Astrocyte (in vitro differentiated cells and primary cell): ENCODE measurements around the gene CHRNA3. TPM values are rescaled to one million over a fixed set of nuclear protein-coding genes. Genes with fewer than 3 reads are reported as not detected.

Source experiments
- DNase-seq: peaks from one replicate; pipeline ENCODE4 v3.0.0-alpha.2; 2010; ENCODE audit warnings: low read depth
- FAIRE-seq: peaks from 2 replicates; lab custom pipeline; 2011; peaks lifted over from hg19 to GRCh38; lab: Jason Lieb, UNC
- H2AFZ ChIP-seq: 2 replicates; pipeline ENCODE4 v1.6.0; 2012; ENCODE audit warnings: low read depth, low read length, inconsistent platforms
- H3K27ac ChIP-seq: 2 replicates; pipeline ENCODE4 v1.5.1; 2011; ENCODE audit warnings: low read depth, low read length, inconsistent platforms
- H3K27me3 ChIP-seq: 2 replicates; pipeline ENCODE4 v1.6.0; 2011; ENCODE audit warnings: low read length, inconsistent platforms; ENCODE audit not compliant: insufficient read depth
- H3K36me3 ChIP-seq: 2 replicates; pipeline ENCODE4 v1.5.1; 2011; ENCODE audit warnings: low read length, inconsistent platforms; ENCODE audit not compliant: insufficient read depth
- H3K4me1 ChIP-seq: 2 replicates; pipeline ENCODE4 v1.5.1; 2011; ENCODE audit warnings: low read length, inconsistent platforms; ENCODE audit not compliant: insufficient read depth
- H3K4me2 ChIP-seq: 2 replicates; pipeline ENCODE4 v1.6.0; 2012; ENCODE audit warnings: low read length, inconsistent platforms
- H3K4me3 ChIP-seq: 2 replicates; pipeline ENCODE4 v1.5.1; 2011; ENCODE audit warnings: low read depth, mild to moderate bottlenecking, low read length, inconsistent platforms; ENCODE audit not compliant: insufficient read depth
- H3K79me2 ChIP-seq: 2 replicates; pipeline ENCODE4 v1.6.0; 2012; ENCODE audit warnings: mild to moderate bottlenecking, low read length, inconsistent platforms; ENCODE audit not compliant: insufficient read depth
- H3K9ac ChIP-seq: 2 replicates; pipeline ENCODE4 v1.6.0; 2012; ENCODE audit warnings: mild to moderate bottlenecking, low read length, inconsistent platforms
- H3K9me3 ChIP-seq: 2 replicates; pipeline ENCODE4 v1.5.1; 2012; ENCODE audit warnings: low read depth, mild to moderate bottlenecking, low read length, inconsistent platforms; ENCODE audit not compliant: insufficient read depth
- H4K20me1 ChIP-seq: 2 replicates; pipeline ENCODE4 v1.6.0; 2012; ENCODE audit warnings: low read length, inconsistent platforms; ENCODE audit not compliant: insufficient read depth
- H3K27ac Mint-ChIP-seq: one replicate; pipeline ENCODE4 v1.8.0; 2021; ENCODE audit warnings: mild to moderate bottlenecking, mixed read lengths; ENCODE audit not compliant: unreplicated experiment
- H3K27me3 Mint-ChIP-seq: one replicate; pipeline ENCODE4 v1.8.0; 2021; ENCODE audit warnings: low read depth, mixed read lengths; ENCODE audit not compliant: unreplicated experiment
- H3K36me3 Mint-ChIP-seq: one replicate; pipeline ENCODE4 v1.8.0; 2021; ENCODE audit warnings: low read depth, mixed read lengths; ENCODE audit not compliant: unreplicated experiment
- H3K4me1 Mint-ChIP-seq: one replicate; pipeline ENCODE4 v1.8.0; 2021; ENCODE audit warnings: low read depth, mixed read lengths; ENCODE audit not compliant: unreplicated experiment
- H3K4me3 Mint-ChIP-seq: one replicate; pipeline ENCODE4 v1.8.0; 2021; ENCODE audit warnings: mild to moderate bottlenecking, moderate library complexity, mixed read lengths; ENCODE audit not compliant: unreplicated experiment
- H3K9me3 Mint-ChIP-seq: one replicate; pipeline ENCODE4 v1.8.0; 2021; ENCODE audit warnings: mild to moderate bottlenecking, mixed read lengths; ENCODE audit not compliant: unreplicated experiment
- CTCF ChIP-seq: IDR thresholded peaks from 2 replicates; pipeline ENCODE4 v1.5.1; 2011; ENCODE audit warnings: low read depth, mild to moderate bottlenecking, inconsistent platforms, low read length, moderate library complexity; ENCODE audit not compliant: insufficient read depth
- EZH2 ChIP-seq: IDR thresholded peaks from 2 replicates; pipeline ENCODE4 v1.6.1; 2012; ENCODE audit warnings: mild to moderate bottlenecking, low read length, inconsistent platforms; ENCODE audit not compliant: insufficient read depth
- total RNA-seq: library from RNA; stranded (reverse); gene quantifications from 2 replicates; pipeline ENCODE4 v1.2.1, GENCODE V29; 2021

CHRNA3 gene
- total RNA-seq, 1 donor from 2014 or later = not detected

GRCh38 chr15:78634210-78635145, 13.7 kb upstream of the CHRNA3 start:
- H3K36me3 ChIP-seq = no peaks in the 10 kb centered on the region
- no peaks in the 10 kb centered on the region for H3K4me1 Mint-ChIP-seq
- no peaks in the 10 kb centered on the region for H3K4me1 ChIP-seq
- H3K9me3 Mint-ChIP-seq = peaks cover 11% of the 10 kb centered on the region
- H3K4me3 Mint-ChIP-seq = no peak overlapping the region
- no peaks in the 10 kb centered on the region for H3K36me3 Mint-ChIP-seq
- FAIRE-seq (no peak), DNase-seq (no peak)
- H3K4me3 ChIP-seq = no peak overlapping the region
- H3K9ac ChIP-seq = no peak overlapping the region
- peaks cover 6% of the 10 kb centered on the region for H3K9me3 ChIP-seq
- H3K4me2 ChIP-seq = no peak overlapping the region
- no peak overlapping the region for H3K27ac ChIP-seq
- H3K79me2 ChIP-seq = no peaks in the 10 kb centered on the region
- H3K27me3 Mint-ChIP-seq = peaks cover 50% of the 10 kb centered on the region
- no peak overlapping the region for H3K27ac Mint-ChIP-seq
- H3K27me3 ChIP-seq = peaks cover 1% of the 10 kb centered on the region
- no peaks in the 10 kb centered on the region for H4K20me1 ChIP-seq
- H2AFZ ChIP-seq = no peak overlapping the region
- TF ChIP-seq EZH2 (no peak), CTCF (no peak)

- Histone ChIP-seq H2AFZ (no peak overlapping the region), H3K4me2 (no peak overlapping the region), H3K27me3 (peaks cover 9% of the 10 kb centered on the region), H3K9ac (no peak overlapping the region), H3K79me2 (no peaks in the 10 kb centered on the region), H3K4me3 (no peak overlapping the region), H3K36me3 (no peaks in the 10 kb centered on the region), H3K27ac (no peak overlapping the region), H3K4me1 (no peaks in the 10 kb centered on the region), H3K9me3 (peaks cover 6% of the 10 kb centered on the region), H4K20me1 (no peaks in the 10 kb centered on the region)
- peaks cover 3% of the 10 kb centered on the region for H3K36me3 Mint-ChIP-seq
- no peaks in the 10 kb centered on the region for H3K4me1 Mint-ChIP-seq
- TF ChIP-seq CTCF = no peak
- no peak for TF ChIP-seq EZH2
- H3K27ac Mint-ChIP-seq = no peak overlapping the region
- peaks cover 15% of the 10 kb centered on the region for H3K9me3 Mint-ChIP-seq
- no peak for DNase-seq
- no peak for FAIRE-seq
- H3K4me3 Mint-ChIP-seq = no peak overlapping the region
- H3K27me3 Mint-ChIP-seq = peaks cover 56% of the 10 kb centered on the region
Measured at GRCh38 chr15:78633348-78633747, 12.6 kb upstream of the CHRNA3 start.
